Measurements from ENCODE around the gene TCEANC.
"Not testable (repeated sequence)": the region's sequence is repeated elsewhere in the genome, so short reads cannot be mapped to it uniquely, and the experiment has no call there.

Gene TCEANC

GRCh38 chrX:13652850-13653693, at the start of gene TCEANC:
Gene TCEANC (plus strand): TSS chrX:13653141. CDS start chrX:13662509, 9,368 bp downstream.
- in situ Hi-C loops (cut with HindIII; ENCODE audit: low sequenced_read_pairs) = no loop called here

GRCh38 chrX:13605611-13606010, 47.3 kb upstream of the TCEANC start:
- in situ Hi-C loops (cut with HindIII; ENCODE audit: low sequenced_read_pairs) = no loop called here

GRCh38 chrX:13607331-13607995, 45.5 kb upstream of the TCEANC start:
- in situ Hi-C loops (cut with HindIII; ENCODE audit: low sequenced_read_pairs) = no loop called here

GRCh38 chrX:13607996-13608365, 45.0 kb upstream of the TCEANC start:
- in situ Hi-C loops (cut with HindIII; ENCODE audit: low sequenced_read_pairs) = no loop called here

- in situ Hi-C loops (cut with HindIII; ENCODE audit: low sequenced_read_pairs) = no loop called here
Measured at GRCh38 chrX:13614154-13614553, 38.8 kb upstream of the TCEANC start.

GRCh38 chrX:13620207-13620606, 32.7 kb upstream of the TCEANC start:
- in situ Hi-C loops (cut with HindIII; ENCODE audit: low sequenced_read_pairs) = no loop called here

- in situ Hi-C loops (cut with HindIII; ENCODE audit: low sequenced_read_pairs) = no loop called here
Measured at GRCh38 chrX:13622401-13622964, 30.5 kb upstream of the TCEANC start.

GRCh38 chrX:13627306-13627705, 25.6 kb upstream of the TCEANC start:
- in situ Hi-C loops (cut with HindIII; ENCODE audit: low sequenced_read_pairs) = no loop called here

- in situ Hi-C loops (cut with HindIII; ENCODE audit: low sequenced_read_pairs) = not testable (repeated sequence)
Measured at GRCh38 chrX:13637224-13637623, 15.7 kb upstream of the TCEANC start.

GRCh38 chrX:13638021-13638420, 14.9 kb upstream of the TCEANC start:
- in situ Hi-C loops (cut with HindIII; ENCODE audit: low sequenced_read_pairs) = no loop called here

GRCh38 chrX:13638826-13639225, 14.1 kb upstream of the TCEANC start:
- in situ Hi-C loops (cut with HindIII; ENCODE audit: low sequenced_read_pairs) = no loop called here

- in situ Hi-C loops (cut with HindIII; ENCODE audit: low sequenced_read_pairs) = not testable (repeated sequence)
Measured at GRCh38 chrX:13641684-13642083, 11.3 kb upstream of the TCEANC start.

GRCh38 chrX:13645464-13646153, 7.3 kb upstream of the TCEANC start:
- in situ Hi-C loops (cut with HindIII; ENCODE audit: low sequenced_read_pairs) = no loop called here

GRCh38 chrX:13646154-13646549, 6.8 kb upstream of the TCEANC start:
- in situ Hi-C loops (cut with HindIII; ENCODE audit: low sequenced_read_pairs) = no loop called here

- in situ Hi-C loops (cut with HindIII; ENCODE audit: low sequenced_read_pairs) = no loop called here
Measured at GRCh38 chrX:13647709-13648212, 5.2 kb upstream of the TCEANC start.

- in situ Hi-C loops (cut with HindIII; ENCODE audit: low sequenced_read_pairs) = not testable (repeated sequence)
Measured at GRCh38 chrX:13648336-13648735, 4.6 kb upstream of the TCEANC start.

GRCh38 chrX:13649838-13650237, 3.1 kb upstream of the TCEANC start:
- in situ Hi-C loops (cut with HindIII; ENCODE audit: low sequenced_read_pairs) = no loop called here

- in situ Hi-C loops (cut with HindIII; ENCODE audit: low sequenced_read_pairs) = no loop called here
Measured at GRCh38 chrX:13650318-13650717, 2.6 kb upstream of the TCEANC start.

GRCh38 chrX:13651150-13651549, 1.8 kb upstream of the TCEANC start:
- in situ Hi-C loops (cut with HindIII; ENCODE audit: low sequenced_read_pairs) = no loop called here

- in situ Hi-C loops (cut with HindIII; ENCODE audit: low sequenced_read_pairs) = no loop called here
Measured at GRCh38 chrX:13652287-13652793, 601 bp upstream of the TCEANC start.

GRCh38 chrX:13654116-13654515, 1.2 kb downstream of the TCEANC start:
- in situ Hi-C loops (cut with HindIII; ENCODE audit: low sequenced_read_pairs) = no loop called here
